Stomach (tissue), 4 donors: ENCODE results near the gene CDKN1B.

Source experiments
- CTCF ChIP-seq, 7 experiments: fragments of 450-650 bp in 4 of 7; fragments of 200-600 bp in 3 of 7; sonication (generic) in 3 of 7; IDR thresholded peaks; one replicate each; pipeline ENCODE4 v1.5.1; 2016 to 2019; ENCODE audit warnings: antibody characterized with exemption in 7 of 7, control low read depth in 2 of 7, mild to moderate bottlenecking in 1 of 7
- POLR2A ChIP-seq, 4 donors: fragments of 450-650 bp; IDR thresholded peaks; one replicate each; pipeline ENCODE4 v1.6.1; 2016; ENCODE audit warnings: antibody characterized with exemption in 4 of 4, control low read depth in 2 of 4, mild to moderate bottlenecking in 1 of 4, moderate library complexity in 1 of 4
- POLR2AphosphoS5 ChIP-seq, 3 donors: sonication (generic); formaldehyde crosslinking; IDR thresholded peaks; one replicate each; pipeline ENCODE4 v1.6.1; 2016; ENCODE audit warnings: antibody characterized with exemption in 3 of 3

- TF ChIP-seq POLR2A (IDR thresholded peaks at IDR 0.05) (no peak), POLR2AphosphoS5 (IDR thresholded peaks at IDR 0.05) (no peak), CTCF (IDR thresholded peaks at IDR 0.05) (no peak)
These were observed 4.8 kb downstream of the CDKN1B start for GRCh38 chr12:12721814-12722434.
